ENCODE data around the gene ATP5PF.
"Not testable (repeated sequence)": the region's sequence is repeated elsewhere in the genome, so short reads cannot be mapped to it uniquely, and the experiment has no call there.

The ATP5PF gene

GRCh38 chr21:25721987-25722386 is 12.7 kb downstream of the ATP5PF start:
- no peak for DNase-seq

GRCh38 chr21:25717491-25718147 is 17.1 kb downstream of the ATP5PF start:
- no peak for DNase-seq

DNA sequence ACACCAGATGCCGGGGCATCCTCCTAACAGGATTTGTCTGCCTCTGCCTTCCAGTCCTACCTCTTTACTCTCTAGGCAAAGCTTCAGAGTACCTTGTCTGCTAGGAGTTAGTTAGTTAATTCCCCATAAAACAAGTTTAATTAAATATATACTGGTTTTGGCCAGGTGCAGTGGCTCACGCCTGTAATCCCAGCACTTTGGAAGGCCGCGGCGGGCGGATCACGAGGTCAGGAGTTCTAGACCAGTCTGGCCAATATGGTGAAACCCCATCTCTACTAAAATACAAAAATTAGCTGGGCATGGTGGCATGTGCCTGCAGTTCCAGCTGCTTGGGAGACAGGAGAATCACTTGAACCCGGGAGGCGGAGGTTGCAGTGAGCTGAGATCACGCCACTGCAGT is 20.6 kb downstream of the ATP5PF start:
- DNase-seq: not testable (repeated sequence)

DNA sequence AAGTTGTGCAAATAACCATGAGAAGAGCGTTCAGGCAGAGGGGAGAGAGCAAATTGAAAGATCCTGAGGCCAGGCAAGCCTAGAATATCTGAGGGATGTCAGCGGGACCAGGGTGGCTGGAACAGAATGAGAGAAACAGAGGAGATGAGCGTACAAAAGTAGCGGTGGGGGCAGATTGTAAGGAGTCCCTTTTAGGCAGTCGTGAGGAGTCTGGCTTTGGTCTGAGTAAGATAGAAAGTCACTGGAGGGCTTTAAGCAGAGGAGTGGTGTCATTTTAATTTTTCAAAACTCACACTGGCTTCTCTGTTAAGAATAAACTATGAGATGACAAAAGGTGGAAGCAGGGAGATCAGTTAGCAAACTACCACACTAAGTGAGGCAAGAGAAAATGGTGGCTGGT is 24.2 kb downstream of the ATP5PF start:
- no peak for DNase-seq

- DNase-seq: no peak
These were observed 24.9 kb downstream of the ATP5PF start for GRCh38 chr21:25709684-25710265.

DNA sequence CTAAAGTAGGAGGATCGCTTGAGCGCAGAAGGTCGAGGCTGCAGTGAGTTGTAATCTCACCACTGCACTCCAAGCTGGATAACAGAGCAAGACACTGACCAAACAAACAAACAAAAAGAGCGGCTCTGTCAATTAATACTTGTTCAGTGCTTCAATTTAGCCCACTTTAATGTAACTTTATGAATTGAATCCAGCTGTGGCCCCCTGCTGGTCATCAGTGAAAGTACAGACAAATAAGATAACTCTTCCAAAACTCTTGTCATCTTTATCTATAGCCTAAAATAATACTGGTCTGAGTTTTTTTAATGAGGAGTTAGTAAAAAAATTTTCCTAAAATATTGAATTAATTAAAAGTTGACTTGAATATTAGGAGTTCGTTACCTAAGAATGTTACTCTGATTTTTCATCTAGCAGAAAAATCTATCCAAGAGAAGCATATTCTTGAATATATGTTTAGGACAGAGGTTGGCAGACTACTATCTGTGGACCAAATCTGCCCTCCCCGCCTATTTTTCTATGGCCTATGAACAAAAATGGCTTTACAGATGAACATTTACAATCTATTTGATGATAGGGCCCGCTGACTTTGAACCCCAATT is 26.1 kb downstream of the ATP5PF start:
- peak; percentile 66 for DNase-seq

GRCh38 chr21:25701529-25701928 is 33.2 kb downstream of the ATP5PF start:
- no peak for DNase-seq

DNA sequence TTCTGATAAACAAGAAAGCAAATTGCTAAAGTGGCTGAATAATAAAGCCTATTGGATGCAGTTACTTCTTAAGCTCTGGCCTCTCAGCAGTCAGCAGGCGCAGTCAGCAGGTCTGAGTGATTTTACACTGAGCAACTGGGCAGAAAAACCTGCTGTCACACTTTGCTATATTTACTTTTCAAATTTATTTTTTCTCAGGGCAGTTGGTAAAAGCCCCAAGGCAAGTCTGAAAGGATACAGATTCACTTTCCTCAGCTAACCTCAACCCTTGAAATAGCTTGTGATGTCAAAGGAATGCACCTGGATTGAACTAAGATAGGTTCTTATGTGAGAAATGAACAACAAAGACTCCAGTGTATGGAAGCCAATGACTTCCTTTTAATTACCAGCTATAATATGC is 34.0 kb downstream of the ATP5PF start:
- no peak for DNase-seq

DNA sequence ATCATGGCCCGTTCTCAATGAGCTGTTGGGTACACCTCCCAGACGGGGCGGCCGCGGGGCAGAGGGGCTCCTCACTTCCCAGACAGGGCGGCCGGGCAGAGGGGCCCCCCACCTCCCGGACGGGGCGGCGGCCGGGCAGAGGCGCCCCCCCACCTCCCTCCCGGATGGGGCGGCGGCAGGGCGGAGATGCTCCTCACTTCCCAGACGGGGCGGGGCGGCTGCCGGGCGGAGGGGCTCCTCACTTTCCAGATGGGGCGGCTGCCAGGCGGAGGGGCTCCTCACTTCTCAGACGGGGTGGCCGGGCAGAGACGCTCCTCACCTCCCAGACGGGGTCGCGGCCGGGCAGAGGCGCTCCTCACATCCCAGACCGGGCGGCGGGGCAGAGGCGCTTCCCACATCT is 39.2 kb downstream of the ATP5PF start:
- not testable (repeated sequence) for DNase-seq

DNA sequence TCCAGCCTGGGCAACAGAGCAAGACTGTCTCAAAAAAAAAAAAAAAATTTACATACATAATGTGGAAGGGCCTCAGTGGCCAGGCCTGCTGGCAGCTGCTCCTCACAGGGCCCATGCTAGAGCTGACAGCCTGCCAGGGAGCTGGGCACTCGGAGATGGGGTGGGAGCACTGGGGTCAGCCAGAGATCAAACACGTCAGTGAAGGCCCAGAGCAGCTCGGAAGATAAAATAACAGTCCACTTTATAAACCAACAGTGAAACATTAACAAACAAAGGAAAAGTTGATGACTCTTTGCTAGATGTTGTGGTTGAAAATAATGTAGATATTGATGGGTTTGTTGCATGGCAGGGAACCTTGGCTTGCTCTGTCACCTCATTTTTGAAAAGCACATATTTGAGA is 42.7 kb downstream of the ATP5PF start:
- no peak for DNase-seq

DNA sequence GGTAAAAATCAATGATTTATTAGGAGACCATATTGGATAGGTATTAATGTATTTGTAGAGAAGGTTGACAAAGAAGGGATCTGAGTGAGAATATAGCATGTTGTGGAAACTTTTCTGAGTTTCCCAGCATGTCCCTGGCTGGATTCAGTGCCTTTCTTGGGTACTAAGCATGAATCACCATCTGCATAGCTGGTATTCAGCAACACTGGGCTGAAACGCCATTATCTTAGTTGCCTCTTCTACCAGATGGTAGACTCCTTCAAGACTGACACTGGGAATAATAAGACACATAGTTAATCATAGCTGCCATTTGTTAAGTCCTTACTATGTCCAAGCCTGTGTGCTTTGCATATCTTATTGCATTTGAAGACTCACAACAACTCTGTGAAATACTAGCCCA is 45.5 kb downstream of the ATP5PF start:
- no peak for DNase-seq

DNA sequence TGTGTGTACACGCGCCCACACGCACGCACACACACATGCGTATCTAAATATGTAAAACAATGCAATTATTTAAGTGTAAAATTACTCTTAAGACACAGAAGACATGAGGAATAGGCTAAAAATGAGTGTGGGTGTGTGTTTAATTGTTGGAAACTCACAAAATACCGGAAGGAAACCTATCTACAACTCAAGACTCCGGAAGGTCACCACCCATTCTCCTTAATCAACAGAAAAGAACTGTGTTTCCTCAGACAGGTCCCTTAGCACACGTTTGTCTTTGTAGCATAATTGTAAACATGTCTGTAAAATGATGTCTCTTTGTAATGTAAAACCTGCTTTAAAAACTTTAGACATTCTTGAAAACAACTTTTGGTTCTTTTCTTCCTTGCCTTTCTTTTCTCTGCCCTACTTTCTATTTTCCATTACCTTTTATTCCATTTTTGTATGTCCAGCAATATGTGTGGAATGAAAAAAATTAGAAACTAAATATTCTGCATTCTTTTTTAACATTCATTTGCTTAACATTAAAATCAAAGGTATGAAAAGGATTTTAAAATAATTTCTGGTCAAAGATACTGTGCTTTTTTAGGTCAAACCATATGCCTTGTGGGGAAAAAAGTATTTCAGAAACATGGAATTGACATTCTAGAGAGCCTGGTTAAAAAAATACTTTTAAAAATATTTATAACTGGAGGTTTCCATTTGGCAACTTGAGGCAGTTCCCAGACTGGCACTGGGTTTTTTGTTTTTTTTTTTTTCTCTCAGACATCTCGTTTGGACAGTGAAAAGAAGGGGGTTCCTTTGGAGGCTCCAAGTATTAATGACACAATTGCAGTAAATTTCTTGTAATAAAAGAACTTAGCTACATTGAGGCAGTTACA is 46.2 kb downstream of the ATP5PF start:
- DNase-seq: no peak

DNA sequence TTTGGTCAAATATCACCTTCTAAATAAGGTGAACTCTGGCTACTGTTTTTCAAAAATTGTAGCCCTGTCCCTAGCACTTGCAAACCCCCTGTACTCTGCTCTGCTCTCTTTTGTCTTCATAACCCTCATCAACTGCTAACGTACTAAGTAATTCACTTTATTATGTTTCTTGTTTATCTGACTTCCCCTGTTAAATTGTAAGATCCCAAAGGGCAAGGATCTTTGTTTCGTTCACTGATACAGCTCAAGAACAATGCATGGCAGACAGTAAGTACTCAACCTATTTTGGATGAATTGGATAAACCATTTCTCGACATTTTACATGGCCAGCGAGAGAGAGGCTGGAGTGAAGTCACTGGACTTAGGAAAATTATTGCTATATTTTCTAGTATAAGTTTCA is 46.9 kb downstream of the ATP5PF start:
- no peak for DNase-seq

GRCh38 chr21:25682382-25682781 is 52.3 kb downstream of the ATP5PF start:
- DNase-seq: no peak

- DNase-seq: no peak
These were observed 58.3 kb downstream of the ATP5PF start for GRCh38 chr21:25676451-25676850.

Data from CD4-positive, alpha-beta T cell treated with Interleukin-10 for 1 hour (primary cell).